Trophoblast cell (in vitro differentiated cells and primary cell): ENCODE data around the gene MYCN.

Source experiments
- DNase-seq, 2 donors: peaks; one replicate each; pipeline ENCODE4 v3.0.0-alpha.2; 2016
- H2AFZ ChIP-seq: 2 replicates; pipeline ENCODE4 v1.6.1; 2013; ENCODE audit warnings: low read length, moderate library complexity, mild to moderate bottlenecking; ENCODE audit not compliant: insufficient read depth, poor library complexity
- H2AK5ac ChIP-seq: 2 replicates; pipeline ENCODE4 v1.6.1; 2013; ENCODE audit warnings: mild to moderate bottlenecking, low read length
- H2BK120ac ChIP-seq: 2 replicates; pipeline ENCODE4 v1.6.1; 2013; ENCODE audit warnings: low read length, mild to moderate bottlenecking, moderate library complexity; ENCODE audit not compliant: insufficient read depth, poor library complexity
- H2BK12ac ChIP-seq: 2 replicates; pipeline ENCODE4 v1.6.1; 2013; ENCODE audit warnings: mild to moderate bottlenecking, low read length, moderate library complexity
- H2BK5ac ChIP-seq: 2 replicates; pipeline ENCODE4 v1.6.1; 2013; ENCODE audit warnings: low read length, low read depth, moderate library complexity, mild to moderate bottlenecking; ENCODE audit not compliant: poor library complexity
- H3K14ac ChIP-seq: 2 replicates; pipeline ENCODE4 v1.6.1; 2013; ENCODE audit warnings: mild to moderate bottlenecking, low read length
- H3K18ac ChIP-seq: 2 replicates; pipeline ENCODE4 v1.6.1; 2013; ENCODE audit warnings: mild to moderate bottlenecking, low read length
- H3K23ac ChIP-seq: 2 replicates; pipeline ENCODE4 v1.6.1; 2013; ENCODE audit warnings: low read length
- H3K27ac ChIP-seq: 2 replicates; pipeline ENCODE4 v1.5.1; 2013; ENCODE audit warnings: low read depth, mild to moderate bottlenecking, inconsistent platforms, low read length, moderate library complexity
- H3K27me3 ChIP-seq: 2 replicates; pipeline ENCODE4 v1.6.1; 2013; ENCODE audit warnings: inconsistent platforms, mild to moderate bottlenecking, low read length, moderate library complexity; ENCODE audit not compliant: insufficient read depth
- H3K36me3 ChIP-seq, 2 experiments: 1 replicate in 1 of 2; 2 replicates in 1 of 2; pipeline ENCODE4 v1.6.1; 2013; ENCODE audit warnings: low read length in 2 of 2, mild to moderate bottlenecking in 2 of 2, moderate library complexity in 1 of 2; ENCODE audit not compliant: insufficient read depth in 2 of 2, control insufficient read depth in 1 of 2
- H3K4ac ChIP-seq: 2 replicates; pipeline ENCODE4 v1.6.1; 2013; ENCODE audit warnings: low read depth, mild to moderate bottlenecking, low read length, moderate library complexity
- H3K4me1 ChIP-seq, 2 experiments: 1 replicate in 1 of 2; 2 replicates in 1 of 2; pipeline ENCODE4 v1.6.1; 2013; ENCODE audit warnings: low read length in 2 of 2, mild to moderate bottlenecking in 2 of 2, moderate library complexity in 1 of 2; ENCODE audit not compliant: insufficient read depth in 2 of 2, control insufficient read depth in 1 of 2
- H3K4me2 ChIP-seq: 2 replicates; pipeline ENCODE4 v1.6.1; 2013; ENCODE audit warnings: inconsistent platforms, mild to moderate bottlenecking, low read length, moderate library complexity
- H3K4me3 ChIP-seq: 2 replicates; pipeline ENCODE4 v1.5.1; 2013; ENCODE audit warnings: mild to moderate bottlenecking, low read depth, low read length, inconsistent platforms
- H3K79me1 ChIP-seq: one replicate; pipeline ENCODE4 v1.6.1; 2013; ENCODE audit warnings: low read length
- H3K79me2 ChIP-seq: 2 replicates; pipeline ENCODE4 v1.6.1; 2013; ENCODE audit warnings: low read length, mild to moderate bottlenecking; ENCODE audit not compliant: control insufficient read depth, insufficient read depth, poor library complexity
- H3K9ac ChIP-seq: 2 replicates; pipeline ENCODE4 v1.6.1; 2013; ENCODE audit warnings: mild to moderate bottlenecking, low read length
- H3K9me3 ChIP-seq: 2 replicates; pipeline ENCODE4 v1.6.1; 2013; ENCODE audit warnings: low read depth, mild to moderate bottlenecking, control low read depth, inconsistent platforms, low read length; ENCODE audit not compliant: insufficient read depth
- H4K12ac ChIP-seq: 2 replicates; pipeline ENCODE4 v1.6.1; 2013; ENCODE audit warnings: low read depth, mild to moderate bottlenecking, low read length, moderate library complexity
- H4K8ac ChIP-seq: 2 replicates; pipeline ENCODE4 v1.6.1; 2013; ENCODE audit warnings: low read depth, mild to moderate bottlenecking, low read length, moderate library complexity
- H4K91ac ChIP-seq: one replicate; pipeline ENCODE4 v1.6.1; 2013; ENCODE audit warnings: low read depth, mild to moderate bottlenecking, low read length, moderate library complexity
- WGBS: extraction: QIAGEN DNeasy Blood & Tissue Kit; methylation state at CpG from one replicate; pipeline ENCODE4 v1.1.7; 2013; ENCODE audit warnings: missing lambda C conversion rate; ENCODE audit not compliant: insufficient read length, insufficient coverage; ENCODE audit errors: extremely low coverage; 5-methylcytosine and 5-hydroxymethylcytosine counted together

Gene MYCN

DNA sequence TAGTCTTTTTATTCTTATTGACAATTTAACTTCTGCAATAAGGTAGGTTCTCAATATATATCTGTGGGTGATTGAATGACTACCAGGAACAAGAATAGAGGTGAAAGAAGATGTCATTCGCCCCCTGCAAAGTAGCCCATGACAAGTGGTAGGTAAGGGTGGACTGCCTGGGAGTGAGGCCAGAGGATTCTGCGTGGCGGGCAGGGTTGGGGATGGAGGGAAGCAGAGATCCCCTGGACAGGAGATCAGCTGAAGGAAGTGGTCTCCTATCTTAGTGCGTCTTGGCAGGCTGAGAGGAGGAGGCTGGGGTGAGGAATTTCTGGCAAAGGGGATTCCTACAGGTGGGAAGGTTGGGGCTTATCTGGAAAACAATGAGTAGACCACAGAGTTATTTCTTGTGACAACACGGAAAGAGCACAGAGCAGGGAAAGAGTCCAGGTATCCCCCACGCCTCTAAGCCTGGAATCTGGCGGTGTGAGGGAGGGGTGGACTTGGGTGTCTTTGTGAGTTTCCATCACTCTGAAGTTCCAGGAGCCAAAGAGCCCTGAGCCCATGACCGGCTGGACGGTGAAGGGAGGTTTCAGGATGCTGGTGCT lies 21.5 kb upstream of the MYCN start:
- Histone ChIP-seq H3K79me2 (no peaks in the 10 kb centered on the region), H3K36me3 (no peaks in the 10 kb centered on the region), H2BK5ac (no peak overlapping the region), H2AK5ac (no peak overlapping the region), H3K9ac (no peak overlapping the region), H3K27ac (no peak overlapping the region), H3K4ac (no peak overlapping the region), H3K23ac (no peak overlapping the region), H3K79me1 (peaks cover 7% of the 10 kb centered on the region), H3K4me1 (peaks cover 30 to 32% of the 10 kb centered on the region in 2 experiments), H3K27me3 (no peaks in the 10 kb centered on the region), H3K4me2 (no peak overlapping the region), H3K9me3 (peaks cover 2% of the 10 kb centered on the region), H2BK12ac (no peak overlapping the region), H2AFZ (no peak overlapping the region), H3K18ac (no peak overlapping the region), H4K12ac (no peak overlapping the region), H3K4me3 (no peak overlapping the region), H3K14ac (no peak overlapping the region), H2BK120ac (no peak overlapping the region), H4K91ac (peak overlapping the region; percentile 7), H4K8ac (no peak overlapping the region)
- no CpG with 5 or more reads among the region's 9 CpGs for WGBS
- DNase-seq, result no peak

DNA sequence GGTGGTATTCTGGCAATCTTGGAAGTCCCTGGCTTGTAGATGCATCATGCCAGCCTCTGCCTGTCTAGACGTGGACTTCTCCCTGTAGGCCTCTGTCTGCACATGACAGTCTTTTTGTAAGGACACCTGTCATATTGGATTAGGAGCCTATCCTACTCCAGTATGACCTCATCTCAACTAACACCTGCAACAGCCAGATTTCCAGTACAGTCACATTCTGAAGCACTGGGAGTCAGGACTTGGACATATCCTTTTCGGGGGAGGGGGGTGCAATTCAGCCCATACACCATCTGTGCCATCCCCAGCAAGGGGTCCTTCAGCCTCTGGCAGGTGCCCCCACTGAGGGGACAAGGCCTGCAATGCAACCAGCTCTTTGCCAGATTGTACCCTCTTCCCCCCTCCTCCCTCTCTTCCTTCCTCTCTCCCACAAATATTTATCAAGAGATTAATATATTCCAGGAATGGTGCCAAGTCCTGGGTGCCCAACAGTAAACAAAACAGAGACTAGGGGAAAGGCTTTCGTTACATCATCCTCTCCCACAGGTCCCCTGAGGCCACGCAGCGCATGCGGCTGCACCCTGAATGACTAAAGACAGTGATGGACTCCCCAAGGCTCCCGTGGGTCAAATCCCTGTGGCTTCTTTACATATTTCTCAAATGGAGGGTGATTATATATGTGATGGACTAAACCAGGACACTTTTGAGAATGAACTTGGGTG lies 20.5 kb upstream of the MYCN start:
- no peak overlapping the region for H3K14ac ChIP-seq
- H3K27ac ChIP-seq, result peak overlapping the region; percentile 68
- H2AK5ac ChIP-seq, result no peak overlapping the region
- H4K91ac ChIP-seq, result peak overlapping the region; percentile 71
- H2AFZ ChIP-seq, result no peak overlapping the region
- peak; percentile 52 to 58 for DNase-seq
- peaks cover 2% of the 10 kb centered on the region for H3K9me3 ChIP-seq
- no peak overlapping the region for H4K8ac ChIP-seq
- no peak overlapping the region for H3K4ac ChIP-seq
- no peak overlapping the region for H4K12ac ChIP-seq
- WGBS, result no CpG with 5 or more reads among the region's 7 CpGs
- peaks cover 7% of the 10 kb centered on the region for H3K79me1 ChIP-seq
- H3K36me3 ChIP-seq, result no peaks in the 10 kb centered on the region
- H3K79me2 ChIP-seq, result no peaks in the 10 kb centered on the region
- no peak overlapping the region for H3K4me3 ChIP-seq
- H3K4me2 ChIP-seq, result peak overlapping the region; percentile 4
- H2BK5ac ChIP-seq, result no peak overlapping the region
- H3K9ac ChIP-seq, result no peak overlapping the region
- H3K27me3 ChIP-seq, result no peaks in the 10 kb centered on the region
- H3K4me1 ChIP-seq, result peaks cover 28 to 30% of the 10 kb centered on the region in 2 experiments
- no peak overlapping the region for H3K23ac ChIP-seq
- H2BK120ac ChIP-seq, result peak overlapping the region; percentile 37
- H2BK12ac ChIP-seq, result peak overlapping the region; percentile 15
- no peak overlapping the region for H3K18ac ChIP-seq

DNA sequence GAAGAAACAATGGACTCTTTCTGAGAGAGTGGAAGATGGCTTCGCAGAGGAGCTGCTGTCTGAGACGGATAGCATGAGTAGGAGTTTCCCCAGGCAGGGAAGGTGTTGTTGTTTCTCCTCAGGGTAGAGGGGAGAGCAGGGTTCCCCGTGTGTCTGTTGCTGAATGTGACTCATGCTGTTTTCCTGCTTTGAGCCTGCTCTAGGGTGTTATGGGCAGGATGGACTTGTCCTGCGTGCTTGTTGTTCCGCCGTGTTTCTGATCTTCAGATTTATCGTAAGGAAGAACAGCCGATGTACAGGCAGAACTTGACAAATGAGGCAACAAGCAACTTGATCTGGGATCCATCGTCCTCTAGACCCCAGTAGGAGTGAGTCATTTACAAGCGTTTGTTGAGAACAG lies 19.7 kb upstream of the MYCN start:
- Histone ChIP-seq H4K12ac (no peak overlapping the region), H2AK5ac (no peak overlapping the region), H2BK12ac (no peak overlapping the region), H3K14ac (no peak overlapping the region), H4K91ac (no peak overlapping the region), H3K23ac (no peak overlapping the region), H3K4me2 (peak overlapping the region; percentile 37), H3K18ac (no peak overlapping the region), H3K4me1 (peaks cover 27 to 28% of the 10 kb centered on the region in 2 experiments), H3K79me1 (peaks cover 7% of the 10 kb centered on the region), H3K4ac (no peak overlapping the region), H3K27ac (peak overlapping the region; percentile 68), H3K36me3 (no peaks in the 10 kb centered on the region), H3K4me3 (no peak overlapping the region), H3K9ac (no peak overlapping the region), H3K79me2 (no peaks in the 10 kb centered on the region), H4K8ac (no peak overlapping the region), H3K9me3 (peaks cover 2% of the 10 kb centered on the region), H2BK120ac (no peak overlapping the region), H2AFZ (no peak overlapping the region), H2BK5ac (no peak overlapping the region), H3K27me3 (no peaks in the 10 kb centered on the region)
- WGBS, result no CpG with 5 or more reads among the region's 10 CpGs
- no peak for DNase-seq

DNA sequence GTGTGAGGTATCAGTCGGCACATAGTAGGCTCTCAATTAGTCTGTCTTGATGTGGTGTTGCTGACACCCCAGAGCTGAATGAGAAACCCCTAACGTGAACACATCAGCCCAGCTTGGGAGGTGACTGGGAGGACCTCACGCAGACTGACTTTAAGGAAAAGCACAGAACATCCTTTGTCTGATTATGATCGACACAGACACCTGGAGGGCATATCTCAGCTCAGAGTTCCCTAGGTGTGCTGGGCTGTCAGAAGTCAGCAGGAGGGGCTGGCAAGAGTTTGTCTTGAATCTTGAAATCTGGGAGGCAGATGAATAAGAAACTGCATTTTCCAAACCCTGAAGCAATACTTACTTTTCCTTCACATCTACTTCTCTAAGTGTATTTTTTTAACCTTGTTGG lies 16.8 kb upstream of the MYCN start:
- no peak overlapping the region for H3K23ac ChIP-seq
- no peak overlapping the region for H4K91ac ChIP-seq
- no peak overlapping the region for H2AK5ac ChIP-seq
- H3K18ac ChIP-seq, result no peak overlapping the region
- peak; percentile 33 to 53 for DNase-seq
- no peak overlapping the region for H3K9ac ChIP-seq
- H2BK5ac ChIP-seq, result no peak overlapping the region
- no peak overlapping the region for H2AFZ ChIP-seq
- no peak overlapping the region for H4K8ac ChIP-seq
- peaks cover 2% of the 10 kb centered on the region for H3K9me3 ChIP-seq
- no peaks in the 10 kb centered on the region for H3K36me3 ChIP-seq
- no peak overlapping the region for H2BK12ac ChIP-seq
- H3K79me1 ChIP-seq, result peaks cover 17% of the 10 kb centered on the region
- H3K4me1 ChIP-seq, result peaks cover 34 to 40% of the 10 kb centered on the region in 2 experiments
- no peak overlapping the region for H3K4me2 ChIP-seq
- no peak overlapping the region for H2BK120ac ChIP-seq
- no peak overlapping the region for H3K4me3 ChIP-seq
- no peaks in the 10 kb centered on the region for H3K79me2 ChIP-seq
- H3K14ac ChIP-seq, result no peak overlapping the region
- no peaks in the 10 kb centered on the region for H3K27me3 ChIP-seq
- H3K27ac ChIP-seq, result no peak overlapping the region
- no peak overlapping the region for H4K12ac ChIP-seq
- WGBS, result no CpG with 5 or more reads among the region's 4 CpGs
- no peak overlapping the region for H3K4ac ChIP-seq
